GM18907 (cell line): ENCODE data around the gene ZNF688.
A peak's percentile ranks its signal among the peaks of the same experiment; 100 is the strongest.
"Not testable (repeated sequence)": the region's sequence is repeated elsewhere in the genome, so short reads cannot be mapped to it uniquely, and the experiment has no call there.

Experiments
- ATAC-seq: cut with Tn5 transposase; IDR thresholded peaks from one replicate; pipeline ENCODE4 v1.9.1; 2021; ENCODE audit warnings: mild to moderate bottlenecking, moderate library complexity; ENCODE audit not compliant: unreplicated experiment

ZNF688 gene

DNA sequence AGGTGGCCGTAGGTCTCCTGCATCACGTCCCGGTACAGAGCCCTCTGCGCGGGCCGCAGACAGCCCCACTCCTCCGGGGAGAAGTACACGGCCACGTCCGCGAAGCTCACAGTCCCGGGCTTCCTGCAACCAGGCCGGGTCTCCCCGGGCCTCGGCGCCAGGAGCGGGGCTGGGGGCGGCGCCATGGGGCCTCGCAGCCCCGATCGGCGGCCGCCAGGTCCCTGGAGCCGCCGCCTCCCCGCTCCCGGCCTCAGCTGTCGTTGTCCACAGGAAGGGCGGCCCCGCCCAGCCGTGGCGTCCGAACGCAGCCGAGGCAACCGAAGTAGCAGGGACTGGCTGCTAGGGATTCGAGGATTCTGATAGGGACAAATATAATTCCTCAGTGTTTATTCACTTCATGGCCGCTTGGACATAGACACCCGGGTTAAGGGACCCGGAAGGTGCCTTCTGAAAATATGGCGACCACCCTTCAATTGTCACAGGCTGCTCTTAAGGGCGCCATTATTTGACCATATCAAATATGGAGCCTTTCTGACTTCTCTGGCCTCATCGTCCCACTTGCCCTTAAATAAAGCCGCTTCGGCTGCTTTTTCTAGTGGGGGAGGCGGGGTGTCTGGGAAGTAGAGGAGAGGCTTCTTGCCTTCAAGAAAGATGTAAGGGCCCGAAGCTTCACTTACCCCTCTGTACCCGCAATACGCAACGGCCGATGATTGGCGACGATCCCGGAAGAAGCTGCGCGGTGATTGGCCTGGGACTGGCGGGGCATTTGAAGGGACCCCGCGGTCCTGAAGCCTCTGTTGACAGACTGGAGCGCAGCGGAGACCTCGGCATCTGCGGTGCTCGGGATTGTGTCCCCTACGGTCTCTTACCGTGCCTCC is at the start of gene ZNF688:
Gene ZNF688, minus strand, starts transcription at position 270 of the 878 bp plus-strand sequence. Its CDS starts 85 bp downstream, at position 185.
- peak; percentile 76 for ATAC-seq

DNA sequence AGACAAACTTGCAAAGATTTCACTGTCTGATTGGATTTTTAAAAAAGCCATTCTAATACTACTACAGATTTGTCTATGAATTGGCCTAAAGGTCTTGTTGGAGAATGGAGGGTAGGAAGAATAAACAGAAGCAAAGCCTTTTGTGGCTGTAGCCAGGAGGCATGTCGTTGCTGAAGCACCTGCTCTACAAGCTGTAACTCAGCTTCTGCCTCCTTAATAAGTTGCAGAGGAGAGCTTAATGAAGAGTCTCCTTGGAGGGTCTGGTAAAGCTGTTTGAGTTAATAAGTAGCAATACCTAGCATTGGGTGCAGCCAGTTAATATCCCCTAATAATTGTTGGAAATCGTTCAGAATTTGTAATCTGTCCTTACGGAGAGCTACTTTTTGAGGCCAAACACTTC is 48.7 kb upstream of the ZNF688 start:
- ATAC-seq = no peak

DNA sequence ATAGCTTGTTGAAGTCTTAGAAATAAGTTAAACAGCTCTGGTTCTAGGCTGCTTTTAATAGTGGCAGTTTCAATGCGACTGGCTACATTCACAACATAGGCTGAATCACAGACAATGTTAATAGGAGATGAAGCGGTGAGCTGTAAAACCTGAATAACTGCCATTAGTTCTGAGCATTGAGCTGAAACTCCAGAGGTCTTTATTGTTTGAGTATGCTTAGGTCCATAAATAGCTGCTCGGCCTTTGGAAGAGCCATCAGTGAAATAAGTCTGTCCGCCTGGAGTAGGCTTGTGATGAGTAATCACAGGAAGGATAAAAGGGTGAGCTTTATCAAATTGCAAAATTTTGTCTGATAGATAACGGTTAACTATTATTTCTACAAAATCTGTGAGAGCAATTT is 48.1 kb upstream of the ZNF688 start:
- no peak for ATAC-seq

DNA sequence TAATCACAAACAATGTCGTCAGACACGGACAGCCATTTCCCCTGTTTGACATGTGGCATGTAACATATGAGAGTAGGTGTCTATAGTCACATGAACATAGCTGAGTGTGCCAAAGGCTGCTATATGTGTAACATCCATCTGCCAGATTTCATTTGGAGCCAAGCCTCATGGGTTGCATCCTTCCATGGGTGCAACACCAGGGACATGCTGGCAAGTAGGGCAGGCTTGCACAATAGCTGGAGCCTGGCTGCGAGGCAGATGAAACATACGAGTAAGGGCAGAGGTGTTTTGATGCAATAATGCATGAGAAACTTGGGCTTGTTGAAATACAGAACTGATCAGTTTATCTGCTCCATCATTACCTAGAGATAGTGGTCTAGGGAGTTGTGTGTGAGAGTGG is 47.7 kb upstream of the ZNF688 start:
- ATAC-seq = no peak

- no peak for ATAC-seq
These were observed 44.0 kb upstream of the ZNF688 start for GRCh38 chr16:30615358-30616091.

GRCh38 chr16:30609926-30610839 is 38.7 kb upstream of the ZNF688 start, which contains the start of gene ZNF689:
ZNF689 (minus strand) TSS chr16:30610389; CDS start chr16:30610041, 348 bp downstream.
- ATAC-seq = peak; percentile 89

- ATAC-seq = peak; percentile 43
These were observed 37.8 kb upstream of the ZNF688 start for GRCh38 chr16:30609002-30609925.

- no peak for ATAC-seq
These were observed 34.5 kb upstream of the ZNF688 start for GRCh38 chr16:30606004-30606403.

- ATAC-seq = no peak
These were observed 33.6 kb upstream of the ZNF688 start for GRCh38 chr16:30605158-30605557.

DNA sequence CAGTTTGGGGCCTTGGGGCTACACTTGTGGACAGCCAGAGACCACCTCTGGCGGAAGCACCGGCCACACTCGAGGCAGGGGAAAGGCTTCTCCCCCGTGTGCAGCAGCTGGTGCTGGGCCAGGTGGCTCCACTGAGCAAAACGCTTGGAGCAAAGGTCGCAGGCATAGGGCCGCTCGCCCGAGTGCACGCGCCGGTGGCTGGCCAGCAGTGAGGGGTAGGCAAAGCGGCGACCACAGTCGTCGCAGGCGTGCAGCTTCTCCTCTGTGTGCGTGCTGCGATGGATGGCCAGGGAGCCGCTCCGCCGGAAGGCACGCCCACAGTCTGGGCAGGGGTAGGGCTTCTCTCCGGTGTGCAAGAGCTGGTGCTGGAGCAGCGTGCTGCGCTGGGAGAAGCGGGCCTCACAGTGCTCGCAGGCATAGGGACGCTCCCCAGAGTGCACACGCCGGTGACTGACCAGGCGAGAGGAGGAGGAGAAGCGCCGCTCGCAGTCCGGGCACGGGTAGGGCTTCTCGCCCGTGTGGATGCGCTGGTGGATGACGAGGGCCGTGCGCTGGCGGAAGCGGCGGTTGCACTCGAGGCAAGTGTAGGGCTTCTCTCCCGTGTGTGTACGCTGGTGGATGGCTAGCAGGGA is 32.9 kb upstream of the ZNF688 start:
- ATAC-seq = no peak

- no peak for ATAC-seq
These were observed 32.4 kb upstream of the ZNF688 start for GRCh38 chr16:30603945-30604315.

- ATAC-seq = no peak
These were observed 31.2 kb upstream of the ZNF688 start for GRCh38 chr16:30602616-30603277.

DNA sequence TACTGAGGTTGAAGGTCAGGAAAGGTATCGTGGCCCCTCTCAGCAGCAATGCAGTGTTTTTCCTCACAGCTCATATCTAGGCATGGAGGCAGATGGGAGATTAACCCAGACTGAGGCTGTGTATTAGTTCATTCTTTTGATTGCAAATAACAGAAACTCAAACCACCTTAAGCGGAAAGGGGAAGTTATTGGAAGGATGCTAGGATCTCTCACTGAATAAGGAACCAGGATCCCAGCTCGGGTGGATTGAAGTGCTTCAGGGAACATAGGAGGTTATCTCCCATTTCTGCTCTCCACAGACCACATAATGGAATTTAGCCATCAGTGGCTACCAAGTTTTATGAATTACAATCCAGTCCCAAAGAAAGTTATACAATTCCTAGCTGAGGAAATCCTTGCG is 30.5 kb upstream of the ZNF688 start:
- ATAC-seq = no peak

- ATAC-seq = no peak
These were observed 29.4 kb upstream of the ZNF688 start for GRCh38 chr16:30600929-30601328.

DNA sequence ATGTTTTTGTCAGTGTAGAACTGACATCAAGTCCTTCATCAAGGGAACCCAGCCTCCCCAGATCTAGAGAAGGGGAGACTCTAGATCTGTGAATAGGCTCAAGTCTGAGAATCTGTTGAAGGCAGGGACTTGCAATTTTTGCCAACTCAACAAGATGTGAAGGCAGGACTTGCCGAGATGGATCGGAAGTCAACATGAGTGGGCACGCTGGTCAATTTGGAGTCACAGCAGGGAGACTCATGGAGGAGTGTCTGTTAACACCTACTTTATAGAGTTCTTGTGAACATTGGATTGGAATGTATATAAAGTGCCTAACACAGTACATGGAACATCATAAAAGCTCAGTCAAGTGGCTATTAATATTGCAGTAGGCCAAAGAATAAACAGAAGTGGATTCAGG is 28.7 kb upstream of the ZNF688 start:
- ATAC-seq = no peak

DNA sequence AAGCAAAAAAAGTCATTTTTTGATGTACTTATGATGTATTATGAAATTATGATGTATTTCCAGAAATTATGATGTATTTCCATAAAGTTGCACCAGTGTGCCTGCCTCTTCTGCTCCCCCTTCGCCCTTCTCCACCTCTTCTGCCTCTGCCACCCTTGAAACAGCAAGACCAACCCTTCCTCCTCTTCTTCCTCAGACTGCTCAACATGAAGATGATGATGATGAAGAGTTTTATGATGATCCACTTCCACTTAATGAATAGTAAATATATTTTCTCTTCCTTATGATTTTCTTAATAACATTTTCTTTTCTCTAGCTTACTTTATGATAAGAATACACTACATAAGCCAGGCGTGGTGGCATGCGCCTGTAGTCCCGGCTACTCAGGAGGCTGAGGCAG is 21.4 kb upstream of the ZNF688 start:
- ATAC-seq = no peak

- ATAC-seq = not testable (repeated sequence)
These were observed 19.4 kb upstream of the ZNF688 start for GRCh38 chr16:30590869-30591268.

GRCh38 chr16:30589582-30589981 is 18.1 kb upstream of the ZNF688 start:
- ATAC-seq = not testable (repeated sequence)

- no peak for ATAC-seq
These were observed 17.1 kb upstream of the ZNF688 start for GRCh38 chr16:30588651-30589050.
